Measurements from ENCODE around the gene ETV2.

ETV2 gene

DNA sequence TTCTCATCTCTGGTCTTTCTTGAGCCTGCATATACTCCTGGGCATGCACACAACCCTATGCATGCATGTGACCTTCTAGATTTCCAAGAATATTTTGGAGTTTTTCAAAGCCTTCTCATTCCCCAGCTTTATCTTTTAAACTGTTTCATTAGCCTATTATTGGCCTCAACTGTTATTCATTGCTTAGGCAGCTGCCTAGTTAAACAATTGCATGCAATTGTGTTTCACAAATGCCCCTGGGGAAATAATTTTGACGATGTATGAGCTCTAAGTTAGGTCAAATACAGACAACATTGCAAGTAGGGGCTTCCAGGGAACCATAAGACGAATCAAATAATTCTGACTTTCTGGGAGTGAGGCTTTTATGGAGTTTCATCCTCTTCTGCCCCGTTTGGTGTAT is 22.4 kb downstream of the ETV2 start:
- no peak overlapping the region for H3K4me3 ChIP-seq (IDR thresholded peaks at IDR 0.05; ENCODE audit: insufficient read depth, low read depth, low read length)
- no peaks in the 10 kb centered on the region for H3K4me1 ChIP-seq (ENCODE audit: low read depth, poor library complexity, severe bottlenecking)
- no peak overlapping the region for H2AFZ ChIP-seq (ENCODE audit: low read depth)
- no peaks in the 10 kb centered on the region for H4K20me1 ChIP-seq (ENCODE audit: insufficient read depth)
- H3K36me3 ChIP-seq (ENCODE audit: insufficient read depth): no peaks in the 10 kb centered on the region
- no peak overlapping the region for H3K4me2 ChIP-seq
- H3K27me3 ChIP-seq (ENCODE audit: insufficient read depth, low read depth): peaks cover 23% of the 10 kb centered on the region; the same call in 1 of the 2 replicates
- no peak overlapping the region for H3K9ac ChIP-seq
- H3K79me2 ChIP-seq (ENCODE audit: insufficient read depth, low read depth): no peaks in the 10 kb centered on the region
- no peak overlapping the region for H3K27ac ChIP-seq
- TF ChIP-seq, protein P1, sequence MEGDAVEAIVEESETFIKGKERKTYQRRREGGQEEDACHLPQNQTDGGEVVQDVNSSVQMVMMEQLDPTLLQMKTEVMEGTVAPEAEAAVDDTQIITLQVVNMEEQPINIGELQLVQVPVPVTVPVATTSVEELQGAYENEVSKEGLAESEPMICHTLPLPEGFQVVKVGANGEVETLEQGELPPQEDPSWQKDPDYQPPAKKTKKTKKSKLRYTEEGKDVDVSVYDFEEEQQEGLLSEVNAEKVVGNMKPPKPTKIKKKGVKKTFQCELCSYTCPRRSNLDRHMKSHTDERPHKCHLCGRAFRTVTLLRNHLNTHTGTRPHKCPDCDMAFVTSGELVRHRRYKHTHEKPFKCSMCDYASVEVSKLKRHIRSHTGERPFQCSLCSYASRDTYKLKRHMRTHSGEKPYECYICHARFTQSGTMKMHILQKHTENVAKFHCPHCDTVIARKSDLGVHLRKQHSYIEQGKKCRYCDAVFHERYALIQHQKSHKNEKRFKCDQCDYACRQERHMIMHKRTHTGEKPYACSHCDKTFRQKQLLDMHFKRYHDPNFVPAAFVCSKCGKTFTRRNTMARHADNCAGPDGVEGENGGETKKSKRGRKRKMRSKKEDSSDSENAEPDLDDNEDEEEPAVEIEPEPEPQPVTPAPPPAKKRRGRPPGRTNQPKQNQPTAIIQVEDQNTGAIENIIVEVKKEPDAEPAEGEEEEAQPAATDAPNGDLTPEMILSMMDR (conservative IDR thresholded peaks at IDR 0.05; ENCODE audit: low read depth, low read length): no peak

GRCh38 chr19:35665157-35665556 is 23.6 kb downstream of the ETV2 start:
- H3K9ac ChIP-seq: no peak overlapping the region
- H3K4me1 ChIP-seq (ENCODE audit: low read depth, poor library complexity, severe bottlenecking): no peaks in the 10 kb centered on the region
- H3K4me3 ChIP-seq (IDR thresholded peaks at IDR 0.05; ENCODE audit: insufficient read depth, low read depth, low read length): no peak overlapping the region
- no peak overlapping the region for H3K4me2 ChIP-seq
- H3K27me3 ChIP-seq (ENCODE audit: insufficient read depth, low read depth): peaks cover 33% of the 10 kb centered on the region; the same call in 1 of the 2 replicates
- no peak overlapping the region for H3K27ac ChIP-seq
- H2AFZ ChIP-seq (ENCODE audit: low read depth): no peak overlapping the region
- H3K79me2 ChIP-seq (ENCODE audit: insufficient read depth, low read depth): no peaks in the 10 kb centered on the region
- H4K20me1 ChIP-seq (ENCODE audit: insufficient read depth): no peaks in the 10 kb centered on the region
- TF ChIP-seq, protein P1 (conservative IDR thresholded peaks at IDR 0.05; ENCODE audit: low read depth, low read length): no peak
- H3K36me3 ChIP-seq (ENCODE audit: insufficient read depth): no peaks in the 10 kb centered on the region

DNA sequence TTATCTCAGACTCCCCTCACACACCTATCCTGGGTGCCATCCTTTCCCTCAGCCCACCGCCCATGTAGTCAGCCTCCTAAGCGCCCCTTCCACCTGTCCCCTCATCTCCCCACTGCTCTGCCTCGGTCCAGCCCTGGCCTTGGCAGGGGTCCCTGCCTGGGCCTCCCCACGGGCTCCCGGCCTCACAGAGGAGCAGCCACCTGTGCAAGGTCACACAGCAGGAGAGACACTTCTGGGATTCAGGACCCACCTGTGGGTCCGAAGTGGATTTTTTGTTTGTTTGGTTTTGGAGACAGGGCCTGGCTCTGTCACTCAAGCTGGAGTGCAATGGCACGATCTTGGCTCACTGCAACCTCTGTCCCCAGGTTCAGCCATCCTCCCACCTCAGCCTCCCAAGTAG is 24.1 kb downstream of the ETV2 start:
- Histone ChIP-seq H3K27ac (no peak overlapping the region), H3K4me1 (ENCODE audit: low read depth, poor library complexity, severe bottlenecking) (no peaks in the 10 kb centered on the region), H4K20me1 (ENCODE audit: insufficient read depth) (no peaks in the 10 kb centered on the region), H3K4me2 (no peak overlapping the region), H3K27me3 (ENCODE audit: insufficient read depth, low read depth) (peaks cover 33% of the 10 kb centered on the region; the same call in 1 of the 2 replicates), H2AFZ (ENCODE audit: low read depth) (no peak overlapping the region), H3K4me3 (IDR thresholded peaks at IDR 0.05; ENCODE audit: insufficient read depth, low read depth, low read length) (no peak overlapping the region), H3K36me3 (ENCODE audit: insufficient read depth) (no peaks in the 10 kb centered on the region), H3K9ac (no peak overlapping the region), H3K79me2 (ENCODE audit: insufficient read depth, low read depth) (no peaks in the 10 kb centered on the region)
- TF ChIP-seq, protein P1 (conservative IDR thresholded peaks at IDR 0.05; ENCODE audit: low read depth, low read length): no peak

- Histone ChIP-seq H3K4me2 (no peak within 1 kb of the TSS), H3K9ac (no peak within 1 kb of the TSS), H3K4me3 (IDR thresholded peaks at IDR 0.05; ENCODE audit: insufficient read depth, low read depth, low read length) (no peak within 1 kb of the TSS), H3K79me2 (ENCODE audit: insufficient read depth, low read depth) (no peaks in the 10 kb centered on the region), H2AFZ (ENCODE audit: low read depth) (no peak within 1 kb of the TSS), H4K20me1 (ENCODE audit: insufficient read depth) (no peaks in the 10 kb centered on the region), H3K27me3 (ENCODE audit: insufficient read depth, low read depth) (peaks cover 37% of the 10 kb centered on the region; the same call in 1 of the 2 replicates), H3K27ac (no peak within 1 kb of the TSS), H3K4me1 (ENCODE audit: low read depth, poor library complexity, severe bottlenecking) (no peaks in the 10 kb centered on the region), H3K36me3 (ENCODE audit: insufficient read depth) (no peaks in the 10 kb centered on the region)
- TF ChIP-seq, protein P1 (conservative IDR thresholded peaks at IDR 0.05; ENCODE audit: low read depth, low read length): no peak
Observed at GRCh38 chr19:35666251-35666913, 24.8 kb downstream of the ETV2 start, which contains the start of gene UPK1A. Gene UPK1A (plus strand): TSS chr19:35666517. CDS start chr19:35666813, 296 bp downstream.
